ENCODE results near the gene SRP9.

DNA sequence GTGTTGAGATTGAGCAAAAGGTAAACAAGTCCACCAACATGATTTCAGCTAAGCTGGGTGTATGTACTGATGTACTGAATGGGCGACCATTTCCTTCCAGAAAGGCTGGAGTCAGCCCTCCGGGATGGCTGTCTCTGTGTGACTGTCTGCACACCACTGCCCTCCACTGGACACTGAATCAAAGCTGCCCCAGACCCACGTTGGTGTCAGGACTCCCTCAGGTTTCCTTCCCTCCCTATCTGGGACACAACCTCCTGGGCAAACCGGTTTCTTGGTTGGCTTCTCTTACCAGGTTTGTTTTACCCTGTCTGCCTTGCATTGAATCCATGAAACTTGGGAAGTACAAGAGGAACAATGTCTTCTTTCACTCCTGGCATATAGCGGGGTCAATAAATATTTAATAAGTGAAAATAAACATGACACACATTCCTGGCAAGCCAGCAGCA, 5.3 kb upstream of the SRP9 start:
- no peak for TF ChIP-seq STAT1 (IDR thresholded peaks at IDR 0.05; ENCODE audit: unreplicated experiment)
- TF ChIP-seq, protein P1, sequence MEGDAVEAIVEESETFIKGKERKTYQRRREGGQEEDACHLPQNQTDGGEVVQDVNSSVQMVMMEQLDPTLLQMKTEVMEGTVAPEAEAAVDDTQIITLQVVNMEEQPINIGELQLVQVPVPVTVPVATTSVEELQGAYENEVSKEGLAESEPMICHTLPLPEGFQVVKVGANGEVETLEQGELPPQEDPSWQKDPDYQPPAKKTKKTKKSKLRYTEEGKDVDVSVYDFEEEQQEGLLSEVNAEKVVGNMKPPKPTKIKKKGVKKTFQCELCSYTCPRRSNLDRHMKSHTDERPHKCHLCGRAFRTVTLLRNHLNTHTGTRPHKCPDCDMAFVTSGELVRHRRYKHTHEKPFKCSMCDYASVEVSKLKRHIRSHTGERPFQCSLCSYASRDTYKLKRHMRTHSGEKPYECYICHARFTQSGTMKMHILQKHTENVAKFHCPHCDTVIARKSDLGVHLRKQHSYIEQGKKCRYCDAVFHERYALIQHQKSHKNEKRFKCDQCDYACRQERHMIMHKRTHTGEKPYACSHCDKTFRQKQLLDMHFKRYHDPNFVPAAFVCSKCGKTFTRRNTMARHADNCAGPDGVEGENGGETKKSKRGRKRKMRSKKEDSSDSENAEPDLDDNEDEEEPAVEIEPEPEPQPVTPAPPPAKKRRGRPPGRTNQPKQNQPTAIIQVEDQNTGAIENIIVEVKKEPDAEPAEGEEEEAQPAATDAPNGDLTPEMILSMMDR (conservative IDR thresholded peaks at IDR 0.05; ENCODE audit: low read depth in 2 of 2) = peak; percentile 84 to 98

Measured in GM23338 (cell line).